Right renal pelvis (tissue), 4 donors: ENCODE results near the gene LAMA5. TPM values are rescaled to one million over a fixed set of nuclear protein-coding genes. Genes with fewer than 3 reads are reported as not detected.

ENCODE experiments used
- DNase-seq, 4 donors: peaks; one replicate each; pipeline ENCODE4 v3.0.0-alpha.2; 2013; ENCODE audit warnings: low read depth in 4 of 4, low spot score in 3 of 4, missing footprints in 1 of 4
- polyA plus RNA-seq, 4 donors: library from polyadenylated mRNA; unstranded; fragments of 120-200 nt; gene quantifications; one replicate each; pipeline ENCODE4 v1.2.1, GENCODE V29; 2013; ENCODE audit not compliant: insufficient read length in 4 of 4

LAMA5 gene
- polyA plus RNA-seq, 4 donors, result 104 to 196 (median 133) TPM

DNA sequence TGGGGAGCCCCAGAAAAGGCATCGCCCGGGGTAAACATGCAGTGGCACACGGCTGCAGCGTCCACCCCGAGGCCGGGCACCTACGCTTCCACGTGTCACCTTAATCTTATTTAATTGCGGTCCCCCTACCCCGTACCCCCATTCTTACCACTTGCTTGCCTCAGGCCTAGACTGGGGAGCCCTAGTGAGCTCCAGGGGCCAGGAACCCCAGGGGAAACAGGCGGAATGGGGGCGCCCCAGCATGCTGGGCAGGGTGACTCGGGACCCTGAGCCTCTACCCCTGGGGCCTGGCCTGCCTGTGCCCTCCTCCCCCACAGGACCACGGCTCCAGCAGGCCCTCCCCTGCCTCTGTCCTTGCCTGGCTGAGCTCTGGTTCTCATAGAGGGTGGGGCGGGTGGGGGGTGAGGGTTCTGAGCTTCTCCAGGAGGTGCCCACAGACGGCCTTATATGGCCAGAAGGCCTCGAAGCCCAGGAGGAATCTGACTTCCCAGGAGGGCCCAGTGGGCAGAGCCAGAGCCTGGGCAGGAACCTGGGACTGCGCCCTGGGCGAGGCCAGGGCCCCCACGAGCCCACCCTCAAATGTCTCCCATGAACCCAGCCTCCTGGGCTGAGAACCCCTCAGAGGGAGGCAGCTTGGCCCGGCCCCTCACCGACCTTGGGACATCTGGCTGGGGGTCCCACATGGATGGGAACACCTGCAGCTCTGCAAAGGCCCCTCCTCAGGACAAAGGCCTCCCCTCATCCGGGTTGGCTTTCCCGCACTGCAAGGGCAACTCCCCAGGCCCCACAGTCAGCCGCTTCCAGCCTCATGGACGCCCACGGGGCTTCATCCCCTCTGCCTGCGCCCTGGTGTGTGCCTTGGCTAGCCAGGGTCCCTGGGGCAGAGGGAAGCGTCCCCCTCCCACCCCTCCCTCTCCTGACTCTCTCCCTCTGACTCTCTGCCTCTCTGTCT, 5.2 kb upstream of the LAMA5 start:
- DNase-seq, result no peak

DNA sequence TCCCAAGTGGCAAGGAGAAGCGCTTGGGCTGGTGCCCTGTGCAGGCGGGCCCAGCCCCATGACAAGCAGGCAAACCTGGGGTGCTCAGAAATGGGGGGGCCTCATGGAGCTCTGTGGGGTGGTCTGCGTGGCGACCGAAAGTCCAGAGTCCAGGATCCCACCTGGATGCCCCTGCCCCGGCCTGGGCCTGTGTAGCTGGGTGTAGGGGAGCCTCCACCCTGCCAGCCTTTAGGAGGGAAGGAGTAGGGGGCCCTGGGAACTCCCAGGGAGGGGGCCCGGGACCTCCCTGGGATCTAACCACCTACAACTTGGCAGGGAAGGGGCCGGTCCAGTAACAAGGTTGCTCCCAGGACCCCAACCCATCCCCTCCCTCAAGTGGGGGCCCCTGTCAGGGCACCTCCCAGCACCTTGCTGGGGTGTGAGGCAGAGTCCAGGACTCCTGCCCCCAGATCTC, 4.5 kb upstream of the LAMA5 start:
- DNase-seq, result no peak

DNA sequence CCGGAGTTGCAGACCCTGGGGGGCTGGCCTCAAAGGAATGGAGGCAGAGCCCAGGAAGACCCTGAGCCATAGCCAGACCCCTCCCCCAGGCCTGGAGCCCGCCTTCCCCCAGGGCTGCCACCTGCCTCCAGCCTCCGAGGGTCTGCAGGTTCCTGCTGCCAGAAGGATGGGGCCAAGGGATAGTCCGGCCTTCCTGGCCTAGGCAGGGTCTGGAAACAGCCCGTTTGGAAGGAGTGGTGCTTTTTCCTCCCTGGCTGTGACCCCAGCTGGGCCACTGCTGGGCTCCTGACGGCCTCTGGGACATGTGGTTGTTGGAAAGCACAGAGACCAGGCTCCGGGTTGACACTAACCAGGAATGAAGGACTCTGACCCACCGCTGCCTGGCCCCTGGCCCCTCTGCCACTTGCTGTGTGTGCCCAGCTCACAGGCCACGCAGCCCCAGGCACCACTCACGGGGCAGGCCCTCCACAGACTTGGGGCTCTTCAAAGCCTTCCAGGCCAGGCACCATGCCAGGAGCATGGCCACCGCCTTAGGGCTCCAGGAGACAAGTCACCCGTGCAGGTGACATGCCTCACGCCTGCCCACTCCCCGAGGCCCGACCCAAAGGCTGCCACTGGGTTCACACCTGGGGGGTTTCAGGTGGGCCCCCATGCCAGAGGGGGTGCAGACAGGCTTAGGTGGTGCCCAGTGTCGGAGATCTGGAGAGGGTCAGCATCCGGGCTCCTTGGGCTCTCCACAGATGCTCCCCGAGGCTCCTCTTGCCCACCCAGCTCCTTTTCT, 3.9 kb upstream of the LAMA5 start:
- no peak for DNase-seq

DNA sequence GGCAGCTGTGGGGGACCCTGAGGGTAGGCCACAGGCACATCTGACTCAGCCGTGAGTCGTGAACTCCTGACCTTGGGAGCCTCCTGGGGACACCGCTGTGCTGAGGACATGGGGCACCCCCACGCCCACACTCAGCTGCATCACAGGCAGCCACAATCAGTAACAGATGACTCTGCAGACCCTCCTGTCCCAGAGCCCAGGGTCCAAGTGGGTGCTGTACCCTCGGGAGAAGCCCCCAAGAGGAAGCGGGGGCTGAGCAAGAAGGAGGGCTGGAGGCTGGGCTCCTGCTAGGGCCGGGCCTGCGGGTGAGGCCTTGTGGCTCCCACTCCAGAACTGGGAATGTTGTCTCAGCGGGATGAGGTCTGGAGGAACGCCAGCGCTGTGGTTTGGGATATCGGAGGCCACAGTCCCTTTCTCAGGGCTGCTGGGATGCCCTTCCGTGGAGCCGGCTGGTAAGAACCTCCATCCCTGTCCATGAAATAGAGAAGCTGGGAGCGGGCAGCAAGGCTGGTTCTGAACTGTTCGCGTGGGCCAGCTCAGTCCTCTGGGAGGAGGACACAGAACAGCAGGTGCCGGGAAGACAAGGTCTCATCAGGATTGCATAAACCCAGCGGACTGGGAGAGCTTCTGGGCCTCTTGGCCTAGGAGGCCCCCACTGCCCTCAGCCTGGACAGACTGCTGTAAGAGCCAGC, 3.1 kb upstream of the LAMA5 start:
- DNase-seq, result no peak

DNA sequence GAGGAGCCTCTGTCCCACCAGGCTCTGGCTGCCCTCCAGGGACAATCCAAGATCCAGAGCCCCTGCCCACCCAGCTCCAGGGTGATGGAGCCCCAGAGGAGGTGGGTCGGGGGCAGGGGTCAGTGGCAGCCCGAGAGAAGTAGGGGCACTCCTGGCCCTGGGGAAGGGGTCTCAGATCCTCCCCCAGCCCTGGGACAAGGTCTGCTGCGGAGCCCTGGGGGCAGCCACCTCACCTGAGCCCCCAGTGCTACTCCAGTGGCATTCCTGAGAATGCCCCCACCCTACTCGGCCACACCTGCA, 2.7 kb upstream of the LAMA5 start:
- no peak for DNase-seq

DNA sequence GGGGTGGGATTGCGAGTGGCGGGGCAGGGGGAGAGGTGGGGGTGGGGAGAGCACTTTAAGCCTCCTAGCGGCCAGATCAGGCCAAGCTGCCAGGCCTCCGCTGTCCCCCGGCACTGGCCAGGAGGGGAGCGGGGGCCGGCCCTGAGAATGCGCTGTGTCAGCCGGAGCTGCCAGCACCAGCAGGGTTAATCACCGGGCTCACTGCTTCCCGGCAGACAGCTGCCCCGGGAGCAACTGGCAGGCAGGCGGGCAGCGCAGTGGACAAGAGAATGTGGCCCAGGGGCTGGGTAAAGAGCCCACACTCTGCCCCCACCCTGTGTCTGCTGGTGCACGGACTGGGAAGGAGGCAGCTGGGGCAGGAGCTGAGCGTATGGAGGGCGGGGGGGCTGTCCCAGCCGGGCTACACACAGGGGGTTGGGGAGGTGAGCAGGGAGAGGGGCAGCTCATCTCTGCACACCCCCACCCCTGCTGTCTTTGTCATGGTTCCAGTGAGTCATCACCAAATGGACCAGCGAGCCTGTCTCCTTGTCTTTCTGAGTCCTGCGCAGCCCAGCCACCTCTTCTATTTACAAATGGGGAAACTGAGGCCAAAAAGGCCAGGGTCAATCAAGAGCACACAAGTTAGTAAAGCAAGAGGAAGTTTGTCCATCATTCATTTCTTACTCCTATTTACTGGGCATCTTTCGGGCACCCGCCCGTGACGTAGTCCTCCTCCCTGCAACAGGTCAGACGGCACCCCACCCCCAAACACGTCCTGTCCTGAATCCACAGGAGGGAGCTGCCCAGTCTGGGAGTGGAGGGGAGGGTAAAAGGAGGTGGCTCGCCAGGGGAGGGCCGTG, 2.1 kb upstream of the LAMA5 start:
- DNase-seq, result no peak

DNA sequence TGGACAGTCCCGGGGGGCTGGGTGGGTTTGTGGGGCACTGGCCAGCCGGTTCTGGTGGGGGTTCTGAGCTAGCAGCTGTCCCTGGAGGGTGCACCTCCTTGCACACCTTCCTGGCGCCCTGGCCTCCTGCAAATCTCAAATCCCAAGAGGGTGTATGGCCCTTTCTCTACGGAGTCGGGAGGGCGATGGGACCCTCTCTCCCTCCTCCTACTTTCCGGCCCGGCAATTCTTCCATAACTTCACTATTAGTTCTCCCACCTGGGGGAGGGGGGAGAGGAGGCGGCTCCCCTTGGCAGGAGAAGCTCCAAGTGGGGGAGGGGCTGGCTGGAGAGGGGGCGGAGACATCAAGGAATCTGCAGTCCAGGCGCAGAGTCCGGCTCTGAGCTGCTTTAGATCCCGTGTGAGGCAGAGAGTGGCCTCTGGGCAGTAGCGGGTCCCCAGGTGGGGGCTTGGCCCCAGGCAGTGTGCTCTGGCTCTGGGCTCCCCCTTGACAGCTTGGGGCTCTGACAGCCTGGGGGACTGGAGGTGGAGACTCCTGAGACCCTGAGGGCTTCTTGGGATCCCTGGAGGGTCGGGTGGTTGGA, 1.4 kb upstream of the LAMA5 start:
- DNase-seq, result peak in 1 of 4 donors; percentile 63

DNA sequence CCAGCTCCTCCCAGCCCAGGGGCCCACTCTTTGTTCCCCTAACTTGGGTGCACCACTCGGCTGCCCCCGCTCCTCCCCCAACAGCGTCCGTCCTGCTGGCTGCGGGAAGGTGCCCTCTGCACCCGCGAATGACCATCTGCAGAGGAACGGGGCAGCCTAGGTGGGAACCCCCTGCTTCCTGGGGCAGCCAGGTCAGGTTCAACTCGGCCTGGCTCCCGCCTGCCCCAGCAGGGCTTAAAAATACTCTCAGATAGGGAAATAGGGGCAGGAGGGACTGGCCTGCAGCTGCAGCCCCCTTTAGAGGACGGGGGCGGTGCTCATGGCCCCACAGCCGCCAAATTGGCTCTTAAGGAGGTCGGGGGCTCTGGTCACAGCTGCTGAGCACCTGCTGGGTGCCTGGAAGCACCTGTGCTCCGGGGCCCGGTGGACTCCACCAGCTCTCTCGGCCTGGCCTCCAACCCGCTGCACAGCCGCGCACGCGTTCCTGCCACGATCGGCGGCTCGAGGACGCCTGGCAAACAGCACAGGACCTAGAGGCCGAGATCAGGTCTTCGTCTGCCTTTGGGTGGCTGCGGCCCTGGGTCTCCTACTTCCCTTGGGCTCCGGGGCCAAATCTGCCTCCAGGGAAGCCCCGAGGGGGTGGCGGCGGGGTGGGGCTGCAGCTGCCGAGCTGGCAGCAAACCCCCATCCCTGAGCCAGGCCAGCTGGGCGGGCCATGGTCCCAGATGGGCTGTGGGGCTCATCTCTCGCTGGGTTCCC, 700 bp upstream of the LAMA5 start:
- no peak for DNase-seq

DNA sequence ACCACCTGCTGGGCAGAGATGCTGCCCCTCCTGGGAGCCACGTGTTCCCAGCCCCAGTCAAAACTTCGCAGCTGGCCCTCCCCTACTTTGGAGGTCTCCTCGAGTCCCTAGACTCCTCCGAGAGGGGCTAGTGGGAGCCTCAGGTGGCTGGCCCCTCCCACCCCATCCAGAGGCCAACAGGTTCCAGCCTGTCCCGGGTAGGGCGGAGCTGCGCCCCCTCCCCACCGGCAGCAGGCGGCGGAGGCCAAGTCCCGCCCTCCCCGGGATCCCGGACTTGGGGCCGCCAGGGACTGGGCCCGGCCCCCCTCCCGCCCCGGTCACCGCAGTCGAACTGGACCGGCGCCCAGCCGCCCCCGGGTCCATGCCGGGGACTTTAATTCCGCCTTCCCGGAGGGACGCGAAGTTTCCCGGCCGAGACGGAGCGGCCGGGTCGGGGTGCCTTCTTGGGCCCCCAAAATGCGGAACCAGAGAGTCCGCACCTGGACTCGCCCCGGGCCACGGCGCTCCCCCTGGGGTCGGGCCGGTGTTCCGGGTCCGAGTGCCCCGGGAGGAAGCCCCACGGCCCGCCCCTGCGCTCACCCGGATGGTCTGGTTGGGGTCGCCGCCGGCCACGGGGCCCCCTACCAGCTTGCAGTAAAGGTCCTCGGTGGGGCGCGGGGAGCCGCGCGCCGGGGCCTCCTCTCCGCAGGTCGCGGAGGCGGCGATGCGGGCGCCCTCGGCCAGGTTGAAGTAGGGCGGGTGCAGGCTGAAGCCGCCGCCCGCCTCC, 559 bp downstream of the LAMA5 start:
- no peak for DNase-seq

DNA sequence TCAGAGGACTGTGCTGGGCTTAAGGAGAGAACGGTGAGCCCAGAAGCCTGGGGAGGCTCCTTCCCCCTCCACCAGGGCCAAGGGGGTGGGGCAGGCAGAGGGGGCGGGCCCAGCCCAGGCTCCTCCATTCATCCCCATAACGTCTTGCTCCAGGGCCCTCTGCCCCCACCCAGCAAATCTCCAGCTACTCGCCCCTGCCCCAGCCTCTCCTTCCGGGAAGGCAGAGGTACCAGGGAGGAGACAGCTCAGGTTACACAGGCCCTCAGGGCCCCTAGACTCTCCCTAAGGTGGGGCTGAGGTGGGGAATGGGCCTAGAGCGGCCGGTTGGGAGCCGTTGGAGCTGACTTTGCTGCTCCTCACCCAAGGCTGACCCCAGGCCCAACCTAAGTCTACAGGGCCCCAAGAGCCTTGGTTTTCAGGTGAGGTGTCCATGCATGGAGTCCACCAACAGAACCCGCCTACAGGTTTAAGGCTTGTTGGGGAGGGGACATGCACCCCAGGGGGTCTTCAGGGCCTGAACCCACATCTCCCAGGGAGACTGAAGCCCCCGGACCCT, 1.2 kb downstream of the LAMA5 start:
- DNase-seq, result no peak

DNA sequence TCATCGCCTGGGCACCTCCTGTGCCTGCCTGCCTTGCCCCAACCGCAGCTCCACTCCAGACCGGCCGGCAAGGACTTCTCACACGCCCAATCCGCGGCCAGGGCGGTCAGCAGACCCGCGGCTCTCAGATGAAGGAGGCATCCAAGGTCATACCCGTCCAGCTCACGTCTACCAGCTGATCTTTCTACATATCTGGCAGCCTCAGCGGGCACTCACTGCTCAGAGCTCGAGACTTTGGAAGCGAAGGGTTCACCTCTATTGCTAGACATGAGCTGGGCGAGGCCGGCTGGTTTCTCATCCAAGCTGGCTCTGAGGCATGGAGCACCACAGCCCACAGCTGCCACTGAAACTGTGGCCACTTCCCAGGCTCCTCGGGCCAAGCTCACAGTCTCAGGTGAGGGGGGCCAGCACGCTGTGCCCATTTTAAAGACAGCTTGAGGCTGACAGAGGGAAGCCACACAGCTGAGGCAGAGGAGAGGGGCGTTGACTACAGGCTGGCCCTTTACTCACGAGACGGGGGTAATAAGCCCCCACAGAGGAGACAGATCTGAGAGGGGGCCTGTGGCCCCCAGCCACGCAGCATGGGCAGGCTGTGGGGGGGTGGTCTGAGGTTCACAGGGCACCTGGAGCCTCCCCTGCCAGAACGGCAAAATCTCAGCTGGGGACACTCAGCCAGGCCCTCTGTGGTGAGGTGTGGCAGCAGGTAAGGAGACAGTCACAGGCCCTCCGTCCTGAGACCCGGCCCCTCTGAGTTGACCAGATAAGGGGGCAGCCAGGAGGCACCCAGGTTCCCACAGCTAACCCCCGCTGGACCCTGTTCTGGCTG, 2.0 kb downstream of the LAMA5 start:
- DNase-seq, result no peak

DNA sequence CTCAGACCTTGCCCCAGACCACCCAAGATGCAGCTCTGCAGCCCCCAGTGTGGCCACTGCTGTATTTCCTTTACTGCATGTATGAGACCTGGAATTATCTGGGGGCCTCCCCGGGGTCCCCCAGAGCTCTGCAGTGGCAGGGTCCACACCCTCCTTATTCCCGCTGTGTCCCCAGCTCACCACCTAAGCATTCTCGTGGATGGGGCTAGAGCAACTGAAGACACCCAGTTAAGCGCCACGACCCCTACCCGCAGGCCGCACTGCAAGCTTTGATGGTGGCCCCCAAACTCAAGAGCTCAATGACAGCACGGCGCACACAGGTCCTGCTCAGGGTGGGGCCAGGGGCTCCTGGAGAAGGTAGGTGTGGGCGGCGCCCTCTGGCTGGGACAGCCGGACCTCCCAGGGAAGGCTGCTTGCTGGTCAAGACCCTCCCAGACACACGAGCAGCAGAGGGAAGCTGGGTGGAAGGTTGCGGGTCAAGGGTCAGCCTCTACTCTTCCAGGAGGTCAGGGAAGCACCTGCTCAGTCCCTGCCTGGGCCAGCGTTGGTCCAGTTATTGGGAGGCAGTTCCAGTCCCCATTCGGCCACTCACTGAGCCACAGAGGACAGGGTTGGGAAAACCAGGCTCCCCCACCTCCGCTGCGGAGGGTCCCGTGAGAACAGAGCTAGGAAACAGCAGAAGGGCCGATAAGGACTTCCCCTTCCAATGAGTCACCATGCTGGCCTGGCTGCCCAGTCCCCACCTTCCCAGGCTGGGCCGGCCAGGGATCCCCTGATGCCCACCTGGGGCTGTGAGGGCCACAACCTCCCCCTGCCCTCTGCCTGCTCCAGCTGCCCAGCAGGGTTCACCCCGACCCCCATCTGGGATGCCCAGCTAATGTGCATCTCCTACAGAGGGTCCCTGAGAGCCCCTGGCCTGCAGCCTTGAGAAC, 2.9 kb downstream of the LAMA5 start:
- DNase-seq, result no peak

DNA sequence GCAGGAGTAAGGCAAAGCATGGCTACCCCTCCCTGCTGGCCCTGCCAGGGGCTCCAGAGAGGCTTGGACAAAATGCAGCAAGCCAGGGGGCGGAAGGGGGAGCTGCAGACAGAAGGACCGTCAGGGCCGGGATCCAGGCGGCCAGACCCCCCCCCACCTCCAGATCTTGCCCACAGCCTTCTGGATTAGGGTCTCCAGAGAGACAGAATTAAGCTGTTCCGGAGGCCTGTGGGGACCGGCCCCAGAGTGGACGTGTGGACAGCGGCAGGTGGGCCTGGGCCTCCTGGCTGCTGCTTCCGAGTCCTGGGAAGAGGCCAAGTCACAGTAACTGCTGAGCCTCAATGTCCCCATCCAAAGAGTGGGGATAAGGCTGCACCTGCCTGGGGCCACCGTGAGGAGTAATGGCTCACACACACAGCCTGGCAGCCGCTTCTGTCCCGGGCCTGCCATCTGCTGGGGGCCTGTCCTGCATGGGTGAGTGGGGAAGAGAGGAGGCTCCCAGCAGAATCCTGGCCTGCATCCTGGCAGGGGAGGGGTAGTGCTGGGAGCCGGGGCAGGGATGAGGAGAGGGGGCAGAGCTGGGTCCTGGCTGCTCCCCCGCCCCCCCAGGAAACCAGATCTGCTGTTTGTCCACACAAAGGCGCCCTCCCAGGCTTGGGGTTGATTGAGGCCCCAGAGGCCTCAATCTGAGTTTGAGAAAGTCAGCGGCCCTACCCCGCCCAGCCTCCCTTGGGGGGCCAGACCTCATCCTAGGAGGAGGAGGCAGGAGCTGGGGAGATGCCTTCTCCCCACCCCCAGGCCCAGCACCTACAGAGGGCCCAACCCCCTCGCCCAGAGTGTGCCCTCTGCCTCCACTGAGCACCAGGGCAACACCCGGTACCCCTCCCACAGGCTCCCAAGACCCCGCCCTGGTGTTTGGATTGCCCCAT, 3.9 kb downstream of the LAMA5 start:
- no peak for DNase-seq

DNA sequence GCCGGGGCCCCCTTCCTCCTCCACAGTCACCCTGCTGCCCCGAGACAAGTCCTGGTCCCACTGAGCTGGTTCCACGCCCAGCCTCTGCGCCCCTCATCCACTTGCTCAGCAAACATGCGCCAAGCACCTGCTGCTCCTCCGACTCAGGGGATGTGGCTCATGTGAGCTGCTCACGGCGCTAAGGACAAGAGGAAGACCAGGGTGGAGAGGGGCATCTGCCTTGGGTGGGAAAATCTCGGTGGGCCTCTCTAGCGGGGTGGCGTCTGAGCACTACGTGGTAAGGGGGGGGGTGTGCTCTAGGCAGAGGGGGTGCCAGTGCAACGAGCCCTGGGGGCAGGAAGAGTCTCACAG, 4.5 kb downstream of the LAMA5 start:
- no peak for DNase-seq
